Activated T-cell treated with anti-CD3 and anti-CD28 coated beads, Interleukin-2, amount 50 U/mL, for 48 hours (primary cell): Measurements from ENCODE around the gene CROT.

Experiments used
- DNase-seq, 2 experiments: peaks; one replicate each; pipeline ENCODE4 v3.0.0-alpha.2; 2020

CROT gene

DNA sequence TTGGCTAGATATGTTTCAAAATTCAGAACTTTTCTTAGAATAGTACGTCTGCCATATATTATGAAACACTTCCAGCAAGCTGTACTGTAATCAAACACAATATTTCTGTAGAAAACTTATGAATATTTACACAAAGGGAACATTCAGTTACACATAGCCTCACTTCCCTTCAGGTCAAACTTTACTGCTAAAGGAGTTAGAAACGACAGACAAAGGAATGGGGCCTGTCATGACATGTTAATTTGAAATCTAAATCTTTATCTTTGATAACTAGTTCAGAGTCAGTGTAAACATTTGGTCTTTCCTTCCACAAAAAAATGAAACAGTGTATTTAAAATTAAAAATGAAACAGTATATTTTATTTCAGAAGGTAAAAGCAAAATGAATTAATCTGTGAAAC, 1.0 kb upstream of the CROT start:
- no peak for DNase-seq

DNA sequence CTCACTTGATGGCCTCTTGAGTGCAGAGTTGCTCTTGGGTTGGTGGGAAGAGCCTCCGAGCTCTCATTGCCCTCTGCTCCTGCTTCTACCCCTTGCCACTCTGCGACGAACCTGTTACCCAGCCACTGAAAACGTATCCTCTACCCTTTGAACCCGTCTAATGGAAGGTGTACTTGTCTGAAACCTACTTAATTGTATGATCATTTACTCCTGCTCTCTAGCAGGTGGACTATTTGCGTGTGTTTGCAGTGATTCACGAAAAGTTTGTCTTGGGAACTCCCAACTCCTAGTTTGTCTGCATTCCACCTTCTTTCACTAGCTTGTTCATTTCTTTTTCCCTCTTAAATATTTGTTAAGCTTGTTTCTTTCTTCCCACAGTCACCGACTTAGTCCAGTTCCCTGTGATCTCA, 503 bp downstream of the CROT start:
- no peak for DNase-seq

- no peak for DNase-seq
Measured at GRCh38 chr7:87347207-87347606, 1.7 kb downstream of the CROT start.

DNA sequence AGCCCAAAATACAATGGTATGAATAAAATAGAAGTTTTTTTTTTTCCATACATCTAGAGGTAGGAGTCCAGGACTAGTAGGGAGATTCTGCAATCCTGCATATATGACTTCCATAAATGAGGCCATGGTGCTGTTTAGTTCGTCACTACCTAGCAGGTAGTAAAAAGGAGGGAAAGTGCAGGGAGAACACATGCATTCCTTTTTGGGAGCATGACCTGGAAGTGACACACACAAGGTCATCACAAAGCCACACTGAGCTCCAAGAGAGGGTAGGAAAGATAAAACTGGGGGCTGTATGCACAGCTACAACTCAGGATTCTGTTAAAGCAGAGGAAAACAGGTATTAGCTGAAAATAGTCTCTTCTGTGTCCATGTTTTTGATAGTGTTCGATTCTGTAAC, 2.2 kb downstream of the CROT start:
- DNase-seq, result no peak

- no peak for DNase-seq
Measured at GRCh38 chr7:87354749-87355148, 9.3 kb downstream of the CROT start.

- no peak for DNase-seq
Measured at GRCh38 chr7:87356448-87356847, 11.0 kb downstream of the CROT start.

DNA sequence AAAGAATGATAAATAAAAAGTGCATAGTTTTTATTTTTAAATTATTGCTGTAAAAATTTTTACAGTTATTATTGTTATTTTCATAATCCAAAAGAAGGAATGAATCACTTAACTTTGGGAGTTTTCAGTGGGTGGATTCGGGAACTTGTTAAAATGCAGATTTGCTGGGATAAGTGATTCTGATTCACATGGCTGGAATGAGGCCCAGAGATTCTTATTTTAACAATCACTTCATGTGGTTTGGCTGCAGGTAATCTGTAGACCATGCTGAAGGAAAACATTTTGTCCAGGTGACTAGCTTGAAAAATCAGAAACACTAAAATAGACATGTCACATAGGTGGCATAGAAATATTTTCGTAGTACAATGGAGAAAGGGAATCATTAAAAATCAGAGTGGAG, 13.9 kb downstream of the CROT start:
- DNase-seq, result no peak

DNA sequence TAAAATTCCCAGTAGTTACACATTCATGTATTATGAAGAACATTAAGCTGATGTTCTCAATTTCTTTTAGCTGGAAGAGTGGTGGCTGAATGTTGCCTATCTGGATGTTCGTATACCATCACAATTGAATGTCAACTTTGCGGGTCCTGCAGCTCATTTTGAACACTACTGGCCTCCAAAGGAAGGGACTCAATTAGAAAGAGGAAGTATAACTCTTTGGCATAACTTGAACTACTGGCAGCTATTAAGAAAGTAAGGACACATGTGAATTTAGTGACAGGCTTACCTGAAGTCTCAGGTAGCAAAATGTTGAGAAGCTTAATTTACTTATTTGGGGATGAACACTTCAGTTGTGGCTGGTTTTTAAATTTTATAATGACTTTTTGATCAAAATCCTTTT, 15.9 kb downstream of the CROT start:
- DNase-seq, result no peak

DNA sequence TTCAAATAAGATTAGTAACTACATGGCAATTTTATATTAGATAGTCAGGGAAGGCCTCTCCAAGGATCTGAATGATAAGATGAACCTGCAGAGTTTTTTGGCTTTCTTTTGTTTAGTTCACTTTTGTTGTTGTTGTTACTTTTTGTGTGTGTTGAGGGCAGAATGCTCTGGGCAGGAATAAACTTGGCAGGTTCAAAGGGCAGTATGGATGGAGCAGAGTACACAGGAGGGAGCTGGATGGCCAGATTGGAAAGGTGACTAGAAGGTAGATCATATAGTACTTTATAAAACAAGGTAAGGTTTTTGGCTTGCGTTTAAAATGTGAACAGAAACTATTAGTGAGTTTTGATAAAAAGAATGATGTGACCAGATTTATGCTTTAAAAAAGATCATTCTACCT, 17.9 kb downstream of the CROT start:
- no peak for DNase-seq

GRCh38 chr7:87364246-87364645, 18.8 kb downstream of the CROT start:
- DNase-seq, result no peak

GRCh38 chr7:87369216-87369615, 23.8 kb downstream of the CROT start:
- no peak for DNase-seq

- DNase-seq, result no peak
Measured at GRCh38 chr7:87370660-87371180, 25.3 kb downstream of the CROT start.

DNA sequence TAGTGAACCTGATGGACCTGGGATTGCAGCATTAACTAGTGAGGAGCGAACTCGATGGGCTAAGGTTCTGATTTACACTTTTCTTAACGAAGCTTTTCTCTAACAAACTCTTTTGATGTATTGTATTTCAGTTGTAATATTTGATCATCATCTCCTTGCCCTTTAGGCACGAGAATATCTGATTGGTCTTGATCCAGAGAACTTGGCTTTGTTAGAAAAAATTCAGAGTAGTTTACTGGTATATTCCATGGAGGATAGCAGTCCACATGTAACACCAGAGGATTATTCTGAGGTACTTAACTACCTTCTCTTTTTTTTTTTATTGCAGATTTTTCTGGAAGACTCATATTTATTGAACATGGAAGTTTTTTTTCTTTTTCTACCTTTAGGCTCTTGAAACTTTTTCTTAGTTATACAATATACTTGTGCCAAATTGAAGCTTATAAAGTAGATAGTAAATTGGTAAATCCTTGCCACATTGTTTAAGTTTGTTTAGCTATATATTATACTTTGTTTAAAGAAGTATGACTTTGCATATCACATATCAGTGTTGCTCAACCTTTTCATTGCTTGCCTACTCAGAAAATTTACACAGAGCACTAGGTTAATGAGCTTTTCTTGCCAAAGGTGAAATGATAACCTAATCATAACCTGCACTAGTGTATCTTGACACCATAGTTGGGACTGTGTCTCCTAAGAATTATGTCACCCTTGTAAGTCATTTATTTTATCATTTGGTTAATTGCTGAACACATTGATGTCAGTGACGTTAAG, 30.4 kb downstream of the CROT start:
- DNase-seq, result no peak

GRCh38 chr7:87380905-87381304, 35.4 kb downstream of the CROT start:
- no peak for DNase-seq

- no peak for DNase-seq
Measured at GRCh38 chr7:87391020-87391701, 45.7 kb downstream of the CROT start.

DNA sequence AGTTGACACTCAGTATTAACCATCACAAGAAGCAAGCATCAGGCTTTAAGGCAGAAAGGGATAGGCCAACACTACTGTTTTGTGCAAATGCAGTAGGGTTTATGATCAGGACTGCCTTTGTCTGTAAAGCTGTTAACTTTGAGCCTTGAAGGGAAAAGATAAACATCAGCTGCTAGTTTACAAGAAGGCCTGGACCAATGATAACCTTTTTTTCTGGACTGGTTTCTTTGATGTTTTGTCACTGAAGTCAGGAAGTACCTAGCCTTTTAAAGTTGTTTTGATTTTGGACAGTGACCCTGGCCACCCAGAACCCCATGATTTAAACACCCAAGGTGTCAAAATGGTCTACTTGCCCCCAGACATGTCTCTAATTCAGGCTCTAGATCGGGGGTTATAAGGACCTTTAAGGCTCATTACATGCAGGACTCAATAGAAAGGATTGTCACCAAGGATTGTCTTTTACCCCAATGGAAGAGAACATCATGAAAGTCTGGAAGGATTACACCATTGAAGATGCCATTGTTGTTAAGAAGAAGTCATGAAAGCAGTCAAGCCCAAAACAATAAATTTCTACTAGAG, 50.1 kb downstream of the CROT start:
- no peak for DNase-seq

GRCh38 chr7:87398446-87398845, 53.0 kb downstream of the CROT start:
- DNase-seq, result no peak

DNA sequence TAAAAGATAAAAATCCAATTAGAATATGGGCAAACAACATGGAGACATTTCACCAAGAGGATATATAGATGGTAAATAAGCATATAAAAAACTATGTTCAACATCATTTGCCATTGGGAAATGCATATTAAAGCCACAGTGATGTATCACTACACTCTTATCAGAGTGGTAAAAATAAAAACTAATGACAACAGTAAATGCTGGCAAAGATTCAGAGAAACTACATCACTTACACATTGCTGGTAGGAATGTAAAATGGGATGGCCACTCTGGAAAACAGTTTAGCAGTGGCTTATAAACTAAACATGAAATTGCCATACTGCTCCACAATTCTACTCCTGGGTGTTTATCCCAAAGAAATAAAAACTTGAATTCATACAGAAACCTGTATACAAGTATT, 59.2 kb downstream of the CROT start:
- DNase-seq, result no peak

DNA sequence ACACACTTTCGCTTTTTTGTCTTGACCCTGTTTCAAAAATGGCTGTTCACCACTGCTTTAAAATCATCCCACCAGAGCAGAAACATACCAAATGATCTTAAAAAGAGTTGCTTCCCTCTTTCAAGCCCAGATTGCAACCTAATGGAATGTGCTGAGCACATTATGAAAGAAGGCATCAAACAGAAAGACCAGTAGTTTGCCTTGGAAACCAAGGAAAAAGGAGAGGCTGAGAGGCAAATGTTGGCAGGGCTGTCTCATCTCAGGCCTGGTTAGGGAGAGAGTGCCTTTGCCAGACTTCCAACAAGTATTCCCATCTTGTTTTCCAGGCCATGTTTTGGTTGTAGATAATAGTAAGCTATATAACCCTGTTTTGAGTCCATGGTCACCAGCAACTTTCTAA, 65.7 kb downstream of the CROT start:
- DNase-seq, result no peak

DNA sequence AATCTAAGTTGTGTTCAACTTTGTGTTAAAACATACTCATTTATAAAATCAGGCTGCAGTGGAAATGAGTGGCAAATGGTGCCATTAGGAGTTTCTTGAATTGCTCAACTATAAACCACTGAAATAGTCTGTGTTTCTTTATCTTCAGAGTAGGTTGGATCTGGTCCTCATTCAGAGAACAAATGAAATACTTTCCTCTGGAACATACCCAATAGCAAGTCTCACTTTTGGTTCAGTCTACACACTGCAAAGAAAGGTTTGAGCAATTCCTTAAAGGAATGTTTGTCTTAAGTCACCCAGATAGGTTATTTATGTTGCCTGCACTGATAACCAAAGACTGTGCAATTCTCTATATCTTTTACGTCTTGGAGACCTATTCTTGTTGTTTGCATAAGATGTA, 67.6 kb downstream of the CROT start:
- no peak for DNase-seq

DNA sequence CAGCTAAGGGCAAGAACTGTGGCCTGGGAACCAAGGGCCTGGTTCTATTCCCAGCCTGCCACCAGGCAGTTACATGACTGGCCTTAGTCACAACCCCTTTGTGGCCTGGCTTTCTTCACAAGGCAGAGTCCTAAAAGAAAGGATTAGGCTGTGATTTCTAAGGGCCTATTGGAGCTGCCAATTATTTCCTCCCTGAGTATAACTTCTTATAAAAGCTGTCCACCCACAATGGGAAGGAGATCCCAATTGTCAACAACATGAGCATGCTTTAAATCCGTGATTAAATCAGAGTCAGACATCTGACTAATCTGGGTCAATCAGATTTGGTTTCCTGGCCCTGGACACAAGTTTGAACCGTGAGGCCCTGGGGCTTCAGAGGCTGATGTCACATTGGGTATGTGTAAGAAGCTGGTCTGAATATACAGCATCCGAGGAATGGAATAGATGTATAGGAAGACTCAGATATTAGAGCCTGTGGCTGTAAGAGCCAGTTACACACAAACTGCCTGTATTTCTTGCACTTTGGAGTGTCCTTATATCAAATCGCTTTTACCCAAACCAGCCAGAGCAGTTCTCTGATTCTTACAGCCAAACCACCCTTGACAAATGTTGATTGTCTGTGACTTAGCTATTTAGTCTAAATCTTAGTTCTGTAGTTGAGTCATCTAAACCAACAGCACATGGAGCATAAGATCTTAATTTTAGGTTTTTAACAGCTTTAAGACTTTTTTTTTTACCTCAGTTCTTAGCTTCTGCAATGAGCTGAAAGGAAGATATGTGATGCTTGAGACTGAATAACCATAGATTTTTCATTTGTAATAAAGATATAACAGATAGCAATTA, 68.7 kb downstream of the CROT start:
- no peak for DNase-seq

- DNase-seq, result no peak
Measured at GRCh38 chr7:87414794-87415188, 69.3 kb downstream of the CROT start.
